ENCODE results near the gene EPHA1. TPM values are rescaled to one million over a fixed set of nuclear protein-coding genes. Genes with fewer than 3 reads are reported as not detected.

Gene EPHA1
- total and polyA plus RNA-seq, 12 donors: 0.07 to 1.3 (median 0.46) TPM; not detected in 3

DNA sequence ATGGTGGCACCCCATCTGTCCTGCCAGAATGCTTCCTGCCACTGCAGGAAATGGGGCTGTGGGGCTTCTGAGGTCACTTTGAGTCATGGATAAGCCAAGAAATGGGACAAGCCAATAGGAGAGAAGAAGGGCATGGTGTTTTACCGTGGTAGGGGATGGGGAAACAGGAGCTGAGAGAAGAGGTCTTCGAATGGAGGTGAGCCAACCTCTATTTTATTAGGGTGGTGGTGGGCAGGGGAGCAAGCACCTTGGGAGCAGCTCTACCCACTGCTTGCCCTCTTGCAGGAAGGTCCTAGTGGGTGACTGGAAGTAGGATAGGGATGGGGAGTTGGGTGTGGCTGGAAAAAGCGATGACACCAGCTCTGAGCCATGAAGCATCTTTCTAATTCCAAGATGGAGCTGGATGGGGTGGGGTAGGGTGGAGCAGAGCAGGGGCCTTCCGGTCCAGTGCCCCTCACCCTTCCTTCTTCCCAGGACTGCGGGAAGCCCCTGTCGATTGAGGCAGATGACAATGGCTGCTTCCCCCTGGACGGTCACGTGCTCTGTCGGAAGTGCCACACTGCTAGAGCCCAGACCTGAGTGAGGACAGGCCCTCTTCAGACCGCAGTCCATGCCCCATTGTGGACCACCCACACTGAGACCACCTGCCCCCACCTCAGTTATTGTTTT, 18.4 kb downstream of the EPHA1 start:
- no peak for DNase-seq
- Histone ChIP-seq H3K27me3 (no peaks in the 10 kb centered on the region), H3K27ac (no peak overlapping the region), H3K9me3 (replicated peaks in 1 of 3) (no peaks in the 10 kb centered on the region), H3K36me3 (replicated peaks in 1 of 2) (peaks cover 0 to 44% of the 10 kb centered on the region in 2 donors), H3K4me3 (no peak overlapping the region), H3K4me1 (replicated peaks in 1 of 2) (peaks cover 5 to 38% of the 10 kb centered on the region in 2 donors)
- no peak for TF ChIP-seq POLR2A (IDR thresholded peaks at IDR 0.05)
- TF ChIP-seq, protein P1, sequence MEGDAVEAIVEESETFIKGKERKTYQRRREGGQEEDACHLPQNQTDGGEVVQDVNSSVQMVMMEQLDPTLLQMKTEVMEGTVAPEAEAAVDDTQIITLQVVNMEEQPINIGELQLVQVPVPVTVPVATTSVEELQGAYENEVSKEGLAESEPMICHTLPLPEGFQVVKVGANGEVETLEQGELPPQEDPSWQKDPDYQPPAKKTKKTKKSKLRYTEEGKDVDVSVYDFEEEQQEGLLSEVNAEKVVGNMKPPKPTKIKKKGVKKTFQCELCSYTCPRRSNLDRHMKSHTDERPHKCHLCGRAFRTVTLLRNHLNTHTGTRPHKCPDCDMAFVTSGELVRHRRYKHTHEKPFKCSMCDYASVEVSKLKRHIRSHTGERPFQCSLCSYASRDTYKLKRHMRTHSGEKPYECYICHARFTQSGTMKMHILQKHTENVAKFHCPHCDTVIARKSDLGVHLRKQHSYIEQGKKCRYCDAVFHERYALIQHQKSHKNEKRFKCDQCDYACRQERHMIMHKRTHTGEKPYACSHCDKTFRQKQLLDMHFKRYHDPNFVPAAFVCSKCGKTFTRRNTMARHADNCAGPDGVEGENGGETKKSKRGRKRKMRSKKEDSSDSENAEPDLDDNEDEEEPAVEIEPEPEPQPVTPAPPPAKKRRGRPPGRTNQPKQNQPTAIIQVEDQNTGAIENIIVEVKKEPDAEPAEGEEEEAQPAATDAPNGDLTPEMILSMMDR (IDR thresholded peaks at IDR 0.05): no peak
- WGBS, 4 donors: 87 to 96% (median 91%) methylated on average over 8 to 10 of the region's 10 CpGs
- intact Hi-C loops (cut with DNase I): no loop called here

DNA sequence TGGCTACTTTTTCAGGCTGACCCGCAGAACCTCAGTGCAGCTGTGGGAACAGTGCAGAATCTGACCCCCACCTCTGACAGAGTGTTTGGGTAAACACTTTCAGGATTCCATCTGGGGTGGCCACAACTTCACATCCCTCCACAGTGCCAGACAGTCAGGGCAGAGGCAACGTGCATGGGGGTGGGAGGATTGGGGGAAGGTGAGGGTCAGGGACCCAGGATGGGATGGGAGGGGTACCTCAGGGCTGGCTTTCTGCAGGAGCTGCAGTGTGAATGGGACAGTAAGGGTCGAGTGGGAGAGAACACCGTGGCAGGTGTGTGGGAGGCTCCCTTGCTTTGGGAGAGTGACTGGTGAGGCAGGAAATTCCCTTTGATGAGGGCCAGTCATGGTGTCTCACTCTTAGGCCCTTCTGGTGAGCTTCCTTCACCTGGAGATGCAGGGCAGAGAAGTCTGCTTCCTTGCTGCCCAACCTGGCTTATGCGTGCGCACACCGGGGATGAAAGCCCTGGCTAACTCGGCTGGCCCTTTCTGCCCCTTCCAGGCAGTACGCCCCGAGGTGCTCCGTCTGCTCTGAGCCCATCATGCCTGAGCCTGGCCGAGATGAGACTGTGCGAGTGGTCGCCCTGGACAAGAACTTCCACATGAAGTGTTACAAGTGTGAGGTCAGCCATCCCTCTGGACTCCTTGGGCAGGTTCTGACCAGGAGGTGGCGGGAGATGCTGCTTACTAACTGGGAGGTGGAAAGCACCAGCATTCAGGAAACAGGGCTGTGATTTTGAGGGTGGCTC, 19.1 kb downstream of the EPHA1 start:
- intact Hi-C loops (cut with DNase I): no loop called here

DNA sequence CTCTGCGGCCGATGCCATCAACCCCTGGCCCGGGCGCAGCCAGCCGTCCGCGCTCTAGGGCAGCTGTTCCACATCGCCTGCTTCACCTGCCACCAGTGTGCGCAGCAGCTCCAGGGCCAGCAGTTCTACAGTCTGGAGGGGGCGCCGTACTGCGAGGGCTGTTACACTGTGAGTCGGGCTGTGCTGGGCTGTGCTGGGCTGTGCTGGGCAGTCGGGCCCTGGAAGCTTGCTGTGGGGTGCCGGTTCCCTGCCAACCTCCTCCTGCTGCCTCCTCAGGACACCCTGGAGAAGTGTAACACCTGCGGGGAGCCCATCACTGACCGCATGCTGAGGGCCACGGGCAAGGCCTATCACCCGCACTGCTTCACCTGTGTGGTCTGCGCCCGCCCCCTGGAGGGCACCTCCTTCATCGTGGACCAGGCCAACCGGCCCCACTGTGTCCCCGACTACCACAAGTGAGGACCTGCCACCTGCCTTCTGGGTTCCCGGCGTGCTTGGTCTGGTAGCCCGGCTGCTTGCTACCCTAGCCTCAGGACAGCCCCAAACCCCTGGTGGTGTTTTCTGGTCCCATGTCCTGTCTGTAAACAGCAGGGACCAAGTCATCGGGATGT, 20.1 kb downstream of the EPHA1 start:
- peaks cover 0 to 51% of the 10 kb centered on the region in 2 donors for H3K4me1 ChIP-seq (replicated peaks in 1 of 2)
- H3K4me3 ChIP-seq: no peak overlapping the region
- no peak overlapping the region for H3K27ac ChIP-seq
- H3K36me3 ChIP-seq (replicated peaks in 1 of 2): peaks cover 0 to 44% of the 10 kb centered on the region in 2 donors
- TF ChIP-seq, protein P1 (IDR thresholded peaks at IDR 0.05): no peak
- no peak for TF ChIP-seq POLR2A (IDR thresholded peaks at IDR 0.05)
- no peaks in the 10 kb centered on the region for H3K9me3 ChIP-seq (replicated peaks in 1 of 3)
- WGBS, 4 donors: 94 to 99% (median 96%) methylated on average over 16 to 28 of the region's 28 CpGs
- no peak for DNase-seq
- no peaks in the 10 kb centered on the region for H3K27me3 ChIP-seq
- intact Hi-C loops (cut with DNase I): no loop called here

More for the DNA sequence above, 19.1 kb downstream of the EPHA1 start:
- TF ChIP-seq POLR2A (IDR thresholded peaks at IDR 0.05): no peak
- TF ChIP-seq, protein P1 (IDR thresholded peaks at IDR 0.05): no peak
- Histone ChIP-seq H3K4me3 (no peak overlapping the region), H3K27ac (no peak overlapping the region), H3K4me1 (replicated peaks in 1 of 2) (peaks cover 0 to 42% of the 10 kb centered on the region in 2 donors), H3K27me3 (no peaks in the 10 kb centered on the region), H3K36me3 (replicated peaks in 1 of 2) (peaks cover 0 to 44% of the 10 kb centered on the region in 2 donors), H3K9me3 (replicated peaks in 1 of 3) (no peaks in the 10 kb centered on the region)
- WGBS, 4 donors: 81 to 98% (median 92%) methylated on average over 6 to 15 of the region's 15 CpGs
- no peak for DNase-seq

DNA sequence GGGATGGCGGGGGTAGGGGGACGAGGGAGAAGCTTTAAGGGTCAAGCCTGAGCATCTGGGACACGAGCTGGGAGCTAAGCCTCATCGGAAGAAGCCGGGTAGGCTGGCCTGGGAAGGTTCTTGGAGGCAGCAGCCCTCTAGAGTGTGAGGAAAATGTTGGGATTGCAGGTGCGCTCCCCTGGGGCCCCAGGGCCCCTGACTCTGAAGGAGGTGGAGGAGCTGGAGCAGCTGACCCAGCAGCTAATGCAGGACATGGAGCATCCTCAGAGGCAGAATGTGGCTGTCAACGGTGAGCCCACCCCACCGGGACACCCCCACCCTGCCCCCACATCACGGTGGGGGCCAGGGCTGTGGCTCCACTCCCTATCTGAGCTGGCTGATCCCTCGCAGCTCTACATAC, 20.6 kb downstream of the EPHA1 start:
- no peak for DNase-seq
- H3K36me3 ChIP-seq (replicated peaks in 1 of 2): peaks cover 0 to 44% of the 10 kb centered on the region in 2 donors
- TF ChIP-seq, protein P1 (IDR thresholded peaks at IDR 0.05): no peak
- TF ChIP-seq POLR2A (IDR thresholded peaks at IDR 0.05): no peak
- no peak overlapping the region for H3K4me3 ChIP-seq
- H3K4me1 ChIP-seq (replicated peaks in 1 of 2): peaks cover 0 to 50% of the 10 kb centered on the region in 2 donors
- intact Hi-C loops (cut with DNase I): no loop called here
- WGBS, 4 donors: 87 to 90% (median 88%) methylated on average over 7 to 10 of the region's 10 CpGs
- H3K27ac ChIP-seq: no peak overlapping the region
- no peaks in the 10 kb centered on the region for H3K9me3 ChIP-seq (replicated peaks in 1 of 3)
- H3K27me3 ChIP-seq: no peaks in the 10 kb centered on the region

Data from adrenal gland (tissue), 12 donors.